Aorta (tissue), 5 donors: ENCODE data around the gene PRKCA. TPM values are rescaled to one million over a fixed set of nuclear protein-coding genes. Genes with fewer than 3 reads are reported as not detected.

Experiments
- ATAC-seq: fragments of 200-7000 bp; cut with Tn5 transposase; one replicate; pipeline ENCODE4 v1.9.1; 2022; ENCODE audit warnings: moderate library complexity; ENCODE audit not compliant: low FRiP score
- DNase-seq, 2 donors: peaks; one replicate each; pipeline ENCODE4 v3.0.0-alpha.2; 2020
- H3K27ac ChIP-seq, 2 donors: one replicate each; pipeline ENCODE4 v1.5.1; 2013; ENCODE audit warnings: low read length in 2 of 2, mild to moderate bottlenecking in 2 of 2, moderate library complexity in 2 of 2, control low read depth in 1 of 2, inconsistent platforms in 1 of 2, low read depth in 1 of 2
- H3K27me3 ChIP-seq, 2 donors: one replicate each; pipeline ENCODE4 v1.6.1; 2013; ENCODE audit warnings: control low read depth in 1 of 2, low read length in 1 of 2, mild to moderate bottlenecking in 1 of 2, moderate library complexity in 1 of 2; ENCODE audit not compliant: insufficient read depth in 2 of 2, control insufficient read depth in 1 of 2
- H3K36me3 ChIP-seq, 2 donors: one replicate each; pipeline ENCODE4 v1.6.1; 2013; ENCODE audit warnings: control low read depth in 1 of 2, low read length in 1 of 2, mild to moderate bottlenecking in 1 of 2; ENCODE audit not compliant: insufficient read depth in 2 of 2, control insufficient read depth in 1 of 2
- H3K4me1 ChIP-seq, 2 donors: one replicate each; pipeline ENCODE4 v1.6.1; 2013; ENCODE audit warnings: low read length in 2 of 2, control low read depth in 1 of 2, mild to moderate bottlenecking in 1 of 2, moderate library complexity in 1 of 2; ENCODE audit not compliant: insufficient read depth in 2 of 2, control insufficient read depth in 1 of 2
- H3K4me3 ChIP-seq, 2 donors: one replicate each; pipeline ENCODE4 v1.5.1; 2013; ENCODE audit warnings: low read length in 2 of 2, control low read depth in 1 of 2, mild to moderate bottlenecking in 1 of 2
- H3K9me3 ChIP-seq: one replicate; pipeline ENCODE4 v1.6.1; 2013; ENCODE audit warnings: mild to moderate bottlenecking, low read length; ENCODE audit not compliant: control insufficient read depth
- WGBS, 2 donors: extraction: QIAGEN DNeasy Blood & Tissue Kit; methylation state at CpG; one replicate each; pipeline ENCODE4 v1.1.7; 2013; 5-methylcytosine and 5-hydroxymethylcytosine counted together
- intact Hi-C, 2 donors: fragments of 100-400 bp; cut with DNase I; formaldehyde crosslinking; loops; one replicate each; pipeline versions ENCODE4 v1.14.2 to v1.15.0; 2022
- polyA plus RNA-seq, 2 donors: library from polyadenylated mRNA; stranded (reverse); fragments of 200-250 nt; gene quantifications; one replicate each; pipeline ENCODE4 v1.2.3, GENCODE V29; 2013
- total RNA-seq, 2 donors: library from RNA; stranded (reverse); fragmentation: NEBNext Ultra II Directional; extraction: Animal tissue kit (Norgen Biotek cat#: 25700); gene quantifications; one replicate each; pipeline ENCODE4 v1.2.1, GENCODE V29; 2021
- donor health status: healthy with polysubstance abuse.
- donor health status: Bipolar disorder and iron deficiency.
- donor health status: DM: no; HTN: no; CAD: no.
- donor health status: DM: no; HTN: no; CAD: no.
- donor health status: DM: yes; HTN: yes; CAD: no.

The PRKCA gene
- total and polyA plus RNA-seq, 4 donors = 2.7 to 15.4 (median 9.1) TPM

- WGBS, 2 donors = 28 to 35% methylated on average over 9 of the region's 9 CpGs
- Histone ChIP-seq H3K4me1 (no peaks in the 10 kb centered on the region), H3K27ac (no peak overlapping the region), H3K27me3 (no peaks in the 10 kb centered on the region), H3K9me3 (no peaks in the 10 kb centered on the region), H3K4me3 (no peak overlapping the region), H3K36me3 (no peaks in the 10 kb centered on the region)
- DNase-seq = no peak
- intact Hi-C loops = no loop called here
- no peak for ATAC-seq
Measured at GRCh38 chr17:66570447-66571195, 268.2 kb downstream of the PRKCA start.

- Histone ChIP-seq H3K9me3 (no peaks in the 10 kb centered on the region), H3K27ac (no peak overlapping the region), H3K4me3 (no peak overlapping the region), H3K27me3 (no peaks in the 10 kb centered on the region), H3K36me3 (no peaks in the 10 kb centered on the region), H3K4me1 (no peaks in the 10 kb centered on the region)
- 85 to 89% methylated on average over 8 of the region's 8 CpGs for WGBS, 2 donors
- ATAC-seq (no peak), DNase-seq (no peak)
- intact Hi-C loops = no loop called here
Measured at GRCh38 chr17:66571745-66572144, 269.3 kb downstream of the PRKCA start.

GRCh38 chr17:66573078-66573477 is 270.7 kb downstream of the PRKCA start:
- ATAC-seq (no peak), DNase-seq (no peak)
- Histone ChIP-seq H3K27ac (no peak overlapping the region), H3K27me3 (no peaks in the 10 kb centered on the region), H3K4me3 (no peak overlapping the region), H3K9me3 (no peaks in the 10 kb centered on the region), H3K36me3 (no peaks in the 10 kb centered on the region), H3K4me1 (no peaks in the 10 kb centered on the region)
- intact Hi-C loops = no loop called here
- WGBS, 2 donors = 81 to 85% methylated on average over 4 of the region's 4 CpGs

- intact Hi-C loops = no loop called here
Measured at GRCh38 chr17:66574123-66574522, 271.7 kb downstream of the PRKCA start.

GRCh38 chr17:66576473-66576872 is 274.1 kb downstream of the PRKCA start:
- no peak for ATAC-seq
- WGBS, 2 donors = 76 to 84% methylated on average over 6 of the region's 6 CpGs
- intact Hi-C loops = no loop called here
- Histone ChIP-seq H3K4me3 (no peak overlapping the region), H3K36me3 (no peaks in the 10 kb centered on the region), H3K27ac (no peak overlapping the region), H3K4me1 (peaks cover 0 to 4% of the 10 kb centered on the region in 2 donors), H3K27me3 (no peaks in the 10 kb centered on the region), H3K9me3 (no peaks in the 10 kb centered on the region)
- DNase-seq = no peak

More at GRCh38 chr17:66574123-66574522, 271.7 kb downstream of the PRKCA start:
- no peak for DNase-seq
- ATAC-seq = no peak
- H3K4me1 ChIP-seq = no peaks in the 10 kb centered on the region
- no peaks in the 10 kb centered on the region for H3K36me3 ChIP-seq
- no peak overlapping the region for H3K4me3 ChIP-seq
- WGBS, 2 donors = 70 to 75% methylated on average over 4 of the region's 4 CpGs
- H3K27ac ChIP-seq = no peak overlapping the region
- no peaks in the 10 kb centered on the region for H3K27me3 ChIP-seq
- no peaks in the 10 kb centered on the region for H3K9me3 ChIP-seq

- no peak for ATAC-seq
- Histone ChIP-seq H3K9me3 (no peaks in the 10 kb centered on the region), H3K27ac (no peak overlapping the region), H3K27me3 (no peaks in the 10 kb centered on the region), H3K4me3 (no peak overlapping the region), H3K4me1 (peaks cover 0 to 4% of the 10 kb centered on the region in 2 donors), H3K36me3 (no peaks in the 10 kb centered on the region)
- WGBS, 2 donors = 86 to 99% methylated on average over 8 of the region's 8 CpGs
- no peak for DNase-seq
- intact Hi-C loops = no loop called here
Measured at GRCh38 chr17:66577041-66577440, 274.6 kb downstream of the PRKCA start.

- DNase-seq = no peak
- Histone ChIP-seq H3K27ac (peak overlapping the region in 1 of 2 donors; percentile 1), H3K4me1 (peaks cover 0 to 4% of the 10 kb centered on the region in 2 donors)
Measured at GRCh38 chr17:66578781-66579489, 276.5 kb downstream of the PRKCA start.

GRCh38 chr17:66579556-66579955 is 277.1 kb downstream of the PRKCA start:
- ATAC-seq (no peak), DNase-seq (no peak)
- Histone ChIP-seq H3K4me3 (no peak overlapping the region), H3K27ac (peak overlapping the region in 1 of 2 donors; percentile 1), H3K27me3 (no peaks in the 10 kb centered on the region), H3K4me1 (peaks cover 0 to 4% of the 10 kb centered on the region in 2 donors), H3K9me3 (no peaks in the 10 kb centered on the region), H3K36me3 (no peaks in the 10 kb centered on the region)
- intact Hi-C loops = no loop called here
- WGBS, 2 donors = 70 to 73% methylated on average over 4 of the region's 4 CpGs

More at GRCh38 chr17:66578781-66579489, 276.5 kb downstream of the PRKCA start:
- intact Hi-C loops = no loop called here
- Histone ChIP-seq H3K4me3 (no peak overlapping the region), H3K36me3 (no peaks in the 10 kb centered on the region), H3K9me3 (no peaks in the 10 kb centered on the region), H3K27me3 (no peaks in the 10 kb centered on the region)
- ATAC-seq = no peak
- WGBS, 2 donors = 87 to 88% methylated on average over 22 of the region's 22 CpGs
